ENCODE results near the gene DCAF8.
"Not testable (repeated sequence)": the region's sequence is repeated elsewhere in the genome, so short reads cannot be mapped to it uniquely, and the experiment has no call there.

DNA sequence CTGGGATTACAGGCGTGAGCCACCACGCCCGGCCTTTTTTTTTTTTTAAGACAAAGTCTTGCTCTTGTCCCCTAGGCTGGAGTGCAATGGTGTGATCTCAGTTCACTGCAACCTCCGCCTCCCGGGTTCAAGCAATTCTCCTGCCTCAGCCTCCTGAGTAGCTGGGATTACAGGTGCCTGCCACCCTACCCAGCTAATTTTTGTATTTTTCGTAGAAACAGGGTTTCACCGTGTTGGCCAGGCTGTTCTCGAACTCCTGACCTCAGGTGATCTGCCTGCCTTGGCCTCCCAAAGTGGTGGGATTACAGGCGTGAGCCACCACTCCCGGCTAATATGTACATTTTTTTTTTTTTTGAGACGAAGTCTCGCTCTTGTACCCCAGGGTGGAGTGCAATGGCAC, 25.4 kb upstream of the DCAF8 start:
- TF ChIP-seq, protein P1, sequence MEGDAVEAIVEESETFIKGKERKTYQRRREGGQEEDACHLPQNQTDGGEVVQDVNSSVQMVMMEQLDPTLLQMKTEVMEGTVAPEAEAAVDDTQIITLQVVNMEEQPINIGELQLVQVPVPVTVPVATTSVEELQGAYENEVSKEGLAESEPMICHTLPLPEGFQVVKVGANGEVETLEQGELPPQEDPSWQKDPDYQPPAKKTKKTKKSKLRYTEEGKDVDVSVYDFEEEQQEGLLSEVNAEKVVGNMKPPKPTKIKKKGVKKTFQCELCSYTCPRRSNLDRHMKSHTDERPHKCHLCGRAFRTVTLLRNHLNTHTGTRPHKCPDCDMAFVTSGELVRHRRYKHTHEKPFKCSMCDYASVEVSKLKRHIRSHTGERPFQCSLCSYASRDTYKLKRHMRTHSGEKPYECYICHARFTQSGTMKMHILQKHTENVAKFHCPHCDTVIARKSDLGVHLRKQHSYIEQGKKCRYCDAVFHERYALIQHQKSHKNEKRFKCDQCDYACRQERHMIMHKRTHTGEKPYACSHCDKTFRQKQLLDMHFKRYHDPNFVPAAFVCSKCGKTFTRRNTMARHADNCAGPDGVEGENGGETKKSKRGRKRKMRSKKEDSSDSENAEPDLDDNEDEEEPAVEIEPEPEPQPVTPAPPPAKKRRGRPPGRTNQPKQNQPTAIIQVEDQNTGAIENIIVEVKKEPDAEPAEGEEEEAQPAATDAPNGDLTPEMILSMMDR (IDR thresholded peaks at IDR 0.05 in 2 of 3, conservative IDR thresholded peaks at IDR 0.05 in 1 of 3; ENCODE audit: borderline replicate concordance in 1 of 3, insufficient read depth in 1 of 3, low read depth in 2 of 3, low read length in 2 of 3), result not testable (repeated sequence)
- not testable (repeated sequence) for TF ChIP-seq EZH2 (IDR thresholded peaks at IDR 0.05); RAD21 (IDR thresholded peaks at IDR 0.05; ENCODE audit: low read depth); REST (IDR thresholded peaks at IDR 0.05; ENCODE audit: low read depth); EGR1 (IDR thresholded peaks at IDR 0.05; ENCODE audit: low read depth); ELF1 (IDR thresholded peaks at IDR 0.05; ENCODE audit: borderline replicate concordance, low read depth); POLR2A (IDR thresholded peaks at IDR 0.05; ENCODE audit: borderline replicate concordance, extremely low read depth, insufficient read depth, insufficient read length); CBX3 (IDR thresholded peaks at IDR 0.05; ENCODE audit: low read depth); POLR2AphosphoS5 (IDR thresholded peaks at IDR 0.05; ENCODE audit: low read depth, low read length); EZH2phosphoT487 (IDR thresholded peaks at IDR 0.05; ENCODE audit: borderline replicate concordance); CEBPB (IDR thresholded peaks at IDR 0.05; ENCODE audit: low read depth); MAX (IDR thresholded peaks at IDR 0.05)
